ENCODE measurements around the gene HDGFL3.

GRCh38 chr15:83115410-83115809 is 92.2 kb downstream of the HDGFL3 start:
- TF ChIP-seq ZBTB7A (tag by site-specific recombination; IDR thresholded peaks at IDR 0.05; ENCODE audit: low read depth) (no peak), ZNF600 (tag by site-specific recombination; IDR thresholded peaks at IDR 0.05) (no peak), ZNF239 (tag by site-specific recombination; IDR thresholded peaks at IDR 0.05) (no peak)
